ENCODE measurements around the gene TMPRSS11B.

Gene TMPRSS11B

DNA sequence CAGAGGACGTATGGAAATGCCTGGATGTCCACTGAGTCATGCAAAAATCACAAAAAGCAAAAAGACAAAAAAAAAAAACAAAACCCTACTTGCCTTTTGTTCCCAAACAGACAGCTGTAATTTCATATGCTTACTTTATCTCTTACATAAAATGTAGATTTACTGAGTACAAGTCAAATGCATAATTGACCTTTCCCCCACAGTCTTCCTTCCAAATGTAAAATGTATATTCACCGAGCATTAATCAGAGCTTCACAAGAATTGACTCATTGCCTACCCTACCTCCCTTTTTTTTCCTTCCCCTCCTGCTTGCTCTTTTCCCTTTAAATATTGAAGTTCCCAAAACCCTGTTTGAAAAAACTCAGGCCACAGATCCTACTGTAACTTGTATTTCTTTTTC is 32.5 kb upstream of the TMPRSS11B start (continued):
- TF ChIP-seq, protein P1, sequence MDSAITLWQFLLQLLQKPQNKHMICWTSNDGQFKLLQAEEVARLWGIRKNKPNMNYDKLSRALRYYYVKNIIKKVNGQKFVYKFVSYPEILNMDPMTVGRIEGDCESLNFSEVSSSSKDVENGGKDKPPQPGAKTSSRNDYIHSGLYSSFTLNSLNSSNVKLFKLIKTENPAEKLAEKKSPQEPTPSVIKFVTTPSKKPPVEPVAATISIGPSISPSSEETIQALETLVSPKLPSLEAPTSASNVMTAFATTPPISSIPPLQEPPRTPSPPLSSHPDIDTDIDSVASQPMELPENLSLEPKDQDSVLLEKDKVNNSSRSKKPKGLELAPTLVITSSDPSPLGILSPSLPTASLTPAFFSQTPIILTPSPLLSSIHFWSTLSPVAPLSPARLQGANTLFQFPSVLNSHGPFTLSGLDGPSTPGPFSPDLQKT (IDR thresholded peaks at IDR 0.05; ENCODE audit: borderline replicate concordance, low read depth, low read length), result no peak
- TF ChIP-seq ZNF701 (tag by site-specific recombination; IDR thresholded peaks at IDR 0.05) (no peak), SP2 (tag by site-specific recombination; IDR thresholded peaks at IDR 0.05) (no peak)
- TF ChIP-seq, protein P2, sequence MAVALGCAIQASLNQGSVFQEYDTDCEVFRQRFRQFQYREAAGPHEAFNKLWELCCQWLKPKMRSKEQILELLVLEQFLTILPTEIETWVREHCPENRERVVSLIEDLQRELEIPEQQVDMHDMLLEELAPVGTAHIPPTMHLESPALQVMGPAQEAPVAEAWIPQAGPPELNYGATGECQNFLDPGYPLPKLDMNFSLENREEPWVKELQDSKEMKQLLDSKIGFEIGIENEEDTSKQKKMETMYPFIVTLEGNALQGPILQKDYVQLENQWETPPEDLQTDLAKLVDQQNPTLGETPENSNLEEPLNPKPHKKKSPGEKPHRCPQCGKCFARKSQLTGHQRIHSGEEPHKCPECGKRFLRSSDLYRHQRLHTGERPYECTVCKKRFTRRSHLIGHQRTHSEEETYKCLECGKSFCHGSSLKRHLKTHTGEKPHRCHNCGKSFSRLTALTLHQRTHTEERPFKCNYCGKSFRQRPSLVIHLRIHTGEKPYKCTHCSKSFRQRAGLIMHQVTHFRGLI (tag by site-specific recombination; IDR thresholded peaks at IDR 0.05), result no peak

DNA sequence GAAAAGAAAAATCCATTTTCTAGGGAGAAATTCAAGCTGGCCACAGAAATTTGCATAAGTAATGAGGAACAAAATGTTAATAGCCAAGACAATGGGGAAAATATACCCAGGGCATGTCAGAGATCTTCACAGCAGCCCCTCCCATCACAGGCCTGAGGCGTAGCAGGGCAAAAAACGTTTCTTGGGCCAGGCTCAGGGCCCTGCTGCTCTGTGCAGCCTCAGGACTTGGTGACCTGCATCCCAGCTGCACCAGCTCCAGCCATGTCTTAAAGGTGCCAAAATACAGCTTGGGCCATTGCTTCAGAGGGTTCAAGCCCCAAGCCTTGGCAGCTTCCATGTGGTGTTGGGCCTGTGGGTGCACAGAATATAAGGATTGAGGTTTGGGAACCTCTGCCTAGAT is 32.1 kb upstream of the TMPRSS11B start:
- Histone ChIP-seq H3K27ac (ENCODE audit: extremely low read depth, low read depth, low read length) (no peak overlapping the region), H3K36me3 (ENCODE audit: control insufficient read depth in 2 of 2, insufficient read depth in 1 of 2, low read length in 2 of 2) (no peaks in the 10 kb centered on the region), H3K4me3 (ENCODE audit: low read depth, low read length) (no peak overlapping the region), H3K4me1 (ENCODE audit: control insufficient read depth, insufficient read depth, low read length) (no peaks in the 10 kb centered on the region), H3K9me3 (ENCODE audit: control insufficient read depth, insufficient read depth, low read depth, low read length) (no peaks in the 10 kb centered on the region)
- ChIA-PET POLR2A (no interaction called here), CTCF (interaction anchor here (0.7 kb wide), 2 partner anchors 98 to 443 kb away, joined by 3 to 4 read pairs; no protein-coding TSS in a partner anchor)
- TF ChIP-seq TCF7L2 (IDR thresholded peaks at IDR 0.05; ENCODE audit: borderline replicate concordance, low read depth, low read length), result no peak

DNA sequence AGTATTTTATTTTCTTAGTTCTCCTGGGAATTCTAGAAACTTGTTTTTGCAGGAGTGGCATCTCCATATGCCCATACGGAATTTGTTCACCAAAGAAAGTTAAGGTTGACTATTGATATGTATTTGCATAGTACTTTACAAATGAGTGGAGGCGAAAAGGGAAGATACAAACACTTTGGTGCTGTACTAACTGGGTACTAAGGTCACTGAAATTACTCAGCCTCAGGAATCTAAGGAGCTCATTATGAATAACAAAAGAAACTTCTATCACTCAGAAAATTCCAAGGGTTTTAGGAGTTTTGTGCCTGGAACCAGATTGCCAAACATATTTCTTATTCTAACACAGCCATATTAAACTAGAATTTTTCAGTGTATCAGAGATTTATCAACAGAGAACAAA is 27.4 kb upstream of the TMPRSS11B start:
- Histone ChIP-seq H3K9me3 (ENCODE audit: control insufficient read depth, insufficient read depth, low read depth, low read length) (no peaks in the 10 kb centered on the region), H3K4me1 (ENCODE audit: control insufficient read depth, insufficient read depth, low read length) (no peaks in the 10 kb centered on the region), H3K36me3 (ENCODE audit: control insufficient read depth in 2 of 2, insufficient read depth in 1 of 2, low read length in 2 of 2) (no peaks in the 10 kb centered on the region), H3K4me3 (ENCODE audit: low read depth, low read length) (no peak overlapping the region), H3K27ac (ENCODE audit: extremely low read depth, low read depth, low read length) (no peak overlapping the region)
- ChIA-PET CTCF (interaction anchor here (0.6 to 1.6 kb wide), 4 partner anchors 37 to 226 kb away, joined by 3 to 7 read pairs (median 4); no protein-coding TSS in a partner anchor), POLR2A (no interaction called here)
- no peak for TF ChIP-seq ZNF416 (tag by site-specific recombination; IDR thresholded peaks at IDR 0.05)
- no peak for TF ChIP-seq ZNF626 (tag by site-specific recombination; IDR thresholded peaks at IDR 0.05)
- no peak for TF ChIP-seq WT1 (tag by site-specific recombination; IDR thresholded peaks at IDR 0.05)

GRCh38 chr4:68272380-68272779 is 26.9 kb upstream of the TMPRSS11B start:
- POLR2A ChIA-PET, result no interaction called here
- CTCF ChIA-PET, result interaction anchor here (0.6 to 1.6 kb wide), 15 partner anchors 10 to 1130 kb away, joined by 3 to 8 read pairs (median 4); no protein-coding TSS in a partner anchor
- no peaks in the 10 kb centered on the region for H3K36me3 ChIP-seq (ENCODE audit: control insufficient read depth in 2 of 2, insufficient read depth in 1 of 2, low read length in 2 of 2)
- H3K27ac ChIP-seq (ENCODE audit: extremely low read depth, low read depth, low read length), result no peak overlapping the region
- no peaks in the 10 kb centered on the region for H3K4me1 ChIP-seq (ENCODE audit: control insufficient read depth, insufficient read depth, low read length)
- TF ChIP-seq ZBTB17 (tag by site-specific recombination; IDR thresholded peaks at IDR 0.05), result no peak
- no peak for TF ChIP-seq GLI4 (tag by site-specific recombination; IDR thresholded peaks at IDR 0.05)
- TF ChIP-seq, protein P3, sequence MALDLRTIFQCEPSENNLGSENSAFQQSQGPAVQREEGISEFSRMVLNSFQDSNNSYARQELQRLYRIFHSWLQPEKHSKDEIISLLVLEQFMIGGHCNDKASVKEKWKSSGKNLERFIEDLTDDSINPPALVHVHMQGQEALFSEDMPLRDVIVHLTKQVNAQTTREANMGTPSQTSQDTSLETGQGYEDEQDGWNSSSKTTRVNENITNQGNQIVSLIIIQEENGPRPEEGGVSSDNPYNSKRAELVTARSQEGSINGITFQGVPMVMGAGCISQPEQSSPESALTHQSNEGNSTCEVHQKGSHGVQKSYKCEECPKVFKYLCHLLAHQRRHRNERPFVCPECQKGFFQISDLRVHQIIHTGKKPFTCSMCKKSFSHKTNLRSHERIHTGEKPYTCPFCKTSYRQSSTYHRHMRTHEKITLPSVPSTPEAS (tag by site-specific recombination; IDR thresholded peaks at IDR 0.05), result no peak
- no peak for TF ChIP-seq KLF9 (tag by site-specific recombination; IDR thresholded peaks at IDR 0.05; ENCODE audit: low read depth)
- TF ChIP-seq WT1 (tag by site-specific recombination; IDR thresholded peaks at IDR 0.05), result no peak
- TF ChIP-seq ZNF580 (tag by site-specific recombination; IDR thresholded peaks at IDR 0.05), result no peak
- no peak overlapping the region for H3K4me3 ChIP-seq (ENCODE audit: low read depth, low read length)
- H3K9me3 ChIP-seq (ENCODE audit: control insufficient read depth, insufficient read depth, low read depth, low read length), result no peaks in the 10 kb centered on the region

All from HEK293 (cell line).